ENCODE data around the gene TGM2.

The TGM2 gene

GRCh38 chr20:38192323-38192885 is 27.3 kb upstream of the TGM2 start:
- Mint-ChIP-seq H3K27me3 (peaks cover 2% of the 10 kb centered on the region), H3K4me1 (ENCODE audit: low read depth) (no peaks in the 10 kb centered on the region), H3K27ac (no peak overlapping the region), H3K4me3 (no peak overlapping the region), H3K9me3 (ENCODE audit: low read depth) (no peaks in the 10 kb centered on the region), H3K36me3 (no peaks in the 10 kb centered on the region)

GRCh38 chr20:38191654-38192053 is 26.6 kb upstream of the TGM2 start:
- Mint-ChIP-seq H3K27me3 (peaks cover 2% of the 10 kb centered on the region), H3K27ac (no peak overlapping the region), H3K36me3 (no peaks in the 10 kb centered on the region), H3K9me3 (ENCODE audit: low read depth) (no peaks in the 10 kb centered on the region), H3K4me3 (no peak overlapping the region), H3K4me1 (ENCODE audit: low read depth) (no peaks in the 10 kb centered on the region)

- Mint-ChIP-seq H3K27me3 (peaks cover 2% of the 10 kb centered on the region), H3K4me3 (no peak overlapping the region), H3K27ac (no peak overlapping the region)
These were observed 25.9 kb upstream of the TGM2 start for GRCh38 chr20:38190936-38191371.

GRCh38 chr20:38190166-38190565 is 25.1 kb upstream of the TGM2 start:
- Mint-ChIP-seq H3K9me3 (ENCODE audit: low read depth) (no peaks in the 10 kb centered on the region), H3K36me3 (no peaks in the 10 kb centered on the region), H3K4me1 (ENCODE audit: low read depth) (no peaks in the 10 kb centered on the region), H3K4me3 (no peak overlapping the region), H3K27me3 (peaks cover 3% of the 10 kb centered on the region), H3K27ac (no peak overlapping the region)

More at GRCh38 chr20:38190936-38191371, 25.9 kb upstream of the TGM2 start:
- no peaks in the 10 kb centered on the region for H3K36me3 Mint-ChIP-seq
- no peaks in the 10 kb centered on the region for H3K9me3 Mint-ChIP-seq (ENCODE audit: low read depth)
- H3K4me1 Mint-ChIP-seq (ENCODE audit: low read depth): no peaks in the 10 kb centered on the region

GRCh38 chr20:38187517-38187916 is 22.4 kb upstream of the TGM2 start:
- Mint-ChIP-seq H3K4me3 (no peak overlapping the region), H3K27ac (no peak overlapping the region), H3K27me3 (peaks cover 7% of the 10 kb centered on the region), H3K36me3 (no peaks in the 10 kb centered on the region), H3K4me1 (ENCODE audit: low read depth) (no peaks in the 10 kb centered on the region), H3K9me3 (ENCODE audit: low read depth) (no peaks in the 10 kb centered on the region)

GRCh38 chr20:38186788-38187221 is 21.7 kb upstream of the TGM2 start:
- Mint-ChIP-seq H3K9me3 (ENCODE audit: low read depth) (no peaks in the 10 kb centered on the region), H3K27me3 (peaks cover 7% of the 10 kb centered on the region), H3K4me3 (no peak overlapping the region), H3K36me3 (no peaks in the 10 kb centered on the region), H3K27ac (no peak overlapping the region), H3K4me1 (ENCODE audit: low read depth) (no peaks in the 10 kb centered on the region)

- peaks cover 9% of the 10 kb centered on the region for H3K27me3 Mint-ChIP-seq
- H3K27ac Mint-ChIP-seq: no peak overlapping the region
- no peaks in the 10 kb centered on the region for H3K36me3 Mint-ChIP-seq
- no peaks in the 10 kb centered on the region for H3K4me1 Mint-ChIP-seq (ENCODE audit: low read depth)
- H3K9me3 Mint-ChIP-seq (ENCODE audit: low read depth): no peaks in the 10 kb centered on the region
- no peak overlapping the region for H3K4me3 Mint-ChIP-seq
These were observed 19.0 kb upstream of the TGM2 start for GRCh38 chr20:38184101-38184500.

GRCh38 chr20:38181971-38182370 is 16.9 kb upstream of the TGM2 start:
- H3K9me3 Mint-ChIP-seq (ENCODE audit: low read depth): no peaks in the 10 kb centered on the region
- H3K4me1 Mint-ChIP-seq (ENCODE audit: low read depth): no peaks in the 10 kb centered on the region
- H3K4me3 Mint-ChIP-seq: no peak overlapping the region
- no peaks in the 10 kb centered on the region for H3K36me3 Mint-ChIP-seq
- no peak overlapping the region for H3K27ac Mint-ChIP-seq
- peaks cover 13% of the 10 kb centered on the region for H3K27me3 Mint-ChIP-seq

GRCh38 chr20:38181207-38181801 is 16.2 kb upstream of the TGM2 start:
- Mint-ChIP-seq H3K4me3 (no peak overlapping the region), H3K36me3 (no peaks in the 10 kb centered on the region), H3K9me3 (ENCODE audit: low read depth) (no peaks in the 10 kb centered on the region), H3K27ac (no peak overlapping the region), H3K27me3 (peaks cover 13% of the 10 kb centered on the region), H3K4me1 (ENCODE audit: low read depth) (no peaks in the 10 kb centered on the region)

GRCh38 chr20:38180781-38181180 is 15.7 kb upstream of the TGM2 start:
- Mint-ChIP-seq H3K4me1 (ENCODE audit: low read depth) (no peaks in the 10 kb centered on the region), H3K27me3 (peaks cover 12% of the 10 kb centered on the region), H3K9me3 (ENCODE audit: low read depth) (no peaks in the 10 kb centered on the region), H3K27ac (no peak overlapping the region), H3K36me3 (no peaks in the 10 kb centered on the region), H3K4me3 (no peak overlapping the region)

- Mint-ChIP-seq H3K9me3 (ENCODE audit: low read depth) (no peaks in the 10 kb centered on the region), H3K27ac (no peak overlapping the region), H3K36me3 (no peaks in the 10 kb centered on the region), H3K4me3 (no peak overlapping the region), H3K4me1 (ENCODE audit: low read depth) (no peaks in the 10 kb centered on the region), H3K27me3 (peaks cover 11% of the 10 kb centered on the region)
These were observed 14.8 kb upstream of the TGM2 start for GRCh38 chr20:38179846-38180245.

- Mint-ChIP-seq H3K4me1 (ENCODE audit: low read depth) (no peaks in the 10 kb centered on the region), H3K36me3 (no peaks in the 10 kb centered on the region), H3K4me3 (no peak overlapping the region), H3K27me3 (peaks cover 9% of the 10 kb centered on the region), H3K9me3 (ENCODE audit: low read depth) (no peaks in the 10 kb centered on the region), H3K27ac (no peak overlapping the region)
These were observed 13.5 kb upstream of the TGM2 start for GRCh38 chr20:38178581-38178980.

GRCh38 chr20:38178065-38178491 is 13.0 kb upstream of the TGM2 start:
- Mint-ChIP-seq H3K9me3 (ENCODE audit: low read depth) (no peaks in the 10 kb centered on the region), H3K36me3 (no peaks in the 10 kb centered on the region)

GRCh38 chr20:38177201-38177600 is 12.1 kb upstream of the TGM2 start:
- peaks cover 9% of the 10 kb centered on the region for H3K27me3 Mint-ChIP-seq
- no peaks in the 10 kb centered on the region for H3K36me3 Mint-ChIP-seq
- H3K27ac Mint-ChIP-seq: no peak overlapping the region
- H3K9me3 Mint-ChIP-seq (ENCODE audit: low read depth): no peaks in the 10 kb centered on the region
- H3K4me1 Mint-ChIP-seq (ENCODE audit: low read depth): no peaks in the 10 kb centered on the region
- H3K4me3 Mint-ChIP-seq: no peak overlapping the region

More at GRCh38 chr20:38178065-38178491, 13.0 kb upstream of the TGM2 start:
- Mint-ChIP-seq H3K27ac (no peak overlapping the region), H3K4me1 (ENCODE audit: low read depth) (no peaks in the 10 kb centered on the region), H3K4me3 (no peak overlapping the region), H3K27me3 (peaks cover 9% of the 10 kb centered on the region)

- no peaks in the 10 kb centered on the region for H3K9me3 Mint-ChIP-seq (ENCODE audit: low read depth)
- H3K4me1 Mint-ChIP-seq (ENCODE audit: low read depth): no peaks in the 10 kb centered on the region
- H3K4me3 Mint-ChIP-seq: no peak overlapping the region
- no peak overlapping the region for H3K27ac Mint-ChIP-seq
- peaks cover 9% of the 10 kb centered on the region for H3K27me3 Mint-ChIP-seq
- no peaks in the 10 kb centered on the region for H3K36me3 Mint-ChIP-seq
These were observed 10.5 kb upstream of the TGM2 start for GRCh38 chr20:38175304-38176180.

All from activated naive CD8-positive, alpha-beta T cell (primary cell).